Measurements from ENCODE around the gene SIRT5. TPM values are rescaled to one million over a fixed set of nuclear protein-coding genes. Genes with fewer than 3 reads are reported as not detected.

Gene SIRT5
- total and polyA plus RNA-seq, 2 experiments from 2014 or later: 9.8 to 13.1 TPM

- ATAC-seq: no peak
- no peak overlapping the region for H3K4me2 ChIP-seq
These were observed 78.9 kb downstream of the SIRT5 start for GRCh38 chr6:13653296-13653695.

More at GRCh38 chr6:13653296-13653695, 78.9 kb downstream of the SIRT5 start:
- H3K27ac Mint-ChIP-seq: no peak overlapping the region
- TF ChIP-seq ZNF462 (CRISPR knock-in tag; IDR thresholded peaks at IDR 0.05): no peak
- TF ChIP-seq CREB1 (CRISPR knock-in tag; IDR thresholded peaks at IDR 0.05; ENCODE audit: low read depth): no peak
- TF ChIP-seq STAT1 (IDR thresholded peaks at IDR 0.05; ENCODE audit: unreplicated experiment): no peak
- TF ChIP-seq EZH2 (IDR thresholded peaks at IDR 0.05; ENCODE audit: low read depth, unreplicated experiment): no peak
- TF ChIP-seq CTCF (conservative IDR thresholded peaks at IDR 0.05; ENCODE audit: low read depth in 2 of 2): no peak
- no peak for TF ChIP-seq ZNF331 (CRISPR knock-in tag; IDR thresholded peaks at IDR 0.05; ENCODE audit: low read depth)
- no peak for TF ChIP-seq POLR2AphosphoS5 (IDR thresholded peaks at IDR 0.05; ENCODE audit: low read depth)
- TF ChIP-seq ETS1 (IDR thresholded peaks at IDR 0.05): no peak
- no peak for TF ChIP-seq EZH2phosphoT487 (IDR thresholded peaks at IDR 0.05; ENCODE audit: unreplicated experiment)
- no peak for TF ChIP-seq NANOG (IDR thresholded peaks at IDR 0.05; ENCODE audit: borderline replicate concordance)
- TF ChIP-seq REST (IDR thresholded peaks at IDR 0.05; ENCODE audit: unreplicated experiment): no peak
- no peak for TF ChIP-seq ZNF114 (CRISPR knock-in tag; IDR thresholded peaks at IDR 0.05)
- TF ChIP-seq JUNB (IDR thresholded peaks at IDR 0.05; ENCODE audit: unreplicated experiment): no peak
- no peak overlapping the region for H3K4me3 Mint-ChIP-seq
- H3K36me3 Mint-ChIP-seq (ENCODE audit: low read depth): peaks cover 4% of the 10 kb centered on the region; the same call in 2 of the 3 replicates
- H3K36me3 ChIP-seq (ENCODE audit: insufficient read depth): no peaks in the 10 kb centered on the region
- H3K27ac ChIP-seq (ENCODE audit: low read depth): no peak overlapping the region
- H3K79me2 ChIP-seq (replicated peaks; ENCODE audit: insufficient read depth): no peaks in the 10 kb centered on the region; the same call in 1 of the 2 replicates
- H3F3A ChIP-seq (replicated peaks; ENCODE audit: low read depth): no peaks in the 10 kb centered on the region
- no peaks in the 10 kb centered on the region for H4K20me1 ChIP-seq (replicated peaks; ENCODE audit: insufficient read depth)
- no peaks in the 10 kb centered on the region for H3K27me3 Mint-ChIP-seq (ENCODE audit: insufficient read depth, low read depth, poor library complexity)
- no peaks in the 10 kb centered on the region for H3K9me2 ChIP-seq (ENCODE audit: insufficient read depth)
- no peak for DNase-seq (ENCODE audit: low spot score)
- H3K9me3 Mint-ChIP-seq: no peaks in the 10 kb centered on the region
- no peaks in the 10 kb centered on the region for H3K27me3 ChIP-seq (ENCODE audit: insufficient read depth)
- no peak overlapping the region for H3K4me3 ChIP-seq
- H2AFZ ChIP-seq: no peak overlapping the region
- no peaks in the 10 kb centered on the region for H3K4me1 ChIP-seq (ENCODE audit: insufficient read depth)
- peaks cover 8% of the 10 kb centered on the region; the same call in 2 of the 3 replicates for H3K4me1 Mint-ChIP-seq

Measured in GM23338 (cell line).